WERI-Rb-1 (cell line): ENCODE data around the gene SDR42E1.

ENCODE experiments used
- DNase-seq: peaks from one replicate; pipeline ENCODE4 v3.0.0-alpha.2; 2020
- H3K27ac ChIP-seq: fragments of 250-450 bp; sonication (Bioruptor Pico); 2 replicates; pipeline ENCODE4 v1.5.1; 2020; ENCODE audit warnings: mild to moderate bottlenecking, moderate library complexity
- H3K27me3 ChIP-seq: fragments of 250-450 bp; sonication (Bioruptor Pico); 2 replicates; pipeline ENCODE4 v1.5.1; 2021; ENCODE audit warnings: mild to moderate bottlenecking, low read depth, moderate library complexity; ENCODE audit not compliant: insufficient read depth, severe bottlenecking
- H3K36me3 ChIP-seq: fragments of 250-450 bp; sonication (Bioruptor Pico); 2 replicates; pipeline ENCODE4 v1.5.1; 2020; ENCODE audit warnings: mild to moderate bottlenecking, moderate library complexity
- H3K4me3 ChIP-seq: 2 replicates; pipeline ENCODE4 v1.5.1; 2011; ENCODE audit warnings: low read depth, mild to moderate bottlenecking, control low read depth, low read length
- H3K9me3 ChIP-seq: fragments of 250-450 bp; sonication (Bioruptor Pico); 2 replicates; pipeline ENCODE4 v1.5.1; 2021; ENCODE audit warnings: mild to moderate bottlenecking, moderate library complexity; ENCODE audit not compliant: severe bottlenecking
- TF ChIP-seq, protein P1 (sequence below): IDR thresholded peaks from 2 replicates; pipeline ENCODE4 v1.5.1; 2011; ENCODE audit warnings: low read depth, mild to moderate bottlenecking, control low read depth, inconsistent platforms, low read length

SDR42E1 gene

DNA sequence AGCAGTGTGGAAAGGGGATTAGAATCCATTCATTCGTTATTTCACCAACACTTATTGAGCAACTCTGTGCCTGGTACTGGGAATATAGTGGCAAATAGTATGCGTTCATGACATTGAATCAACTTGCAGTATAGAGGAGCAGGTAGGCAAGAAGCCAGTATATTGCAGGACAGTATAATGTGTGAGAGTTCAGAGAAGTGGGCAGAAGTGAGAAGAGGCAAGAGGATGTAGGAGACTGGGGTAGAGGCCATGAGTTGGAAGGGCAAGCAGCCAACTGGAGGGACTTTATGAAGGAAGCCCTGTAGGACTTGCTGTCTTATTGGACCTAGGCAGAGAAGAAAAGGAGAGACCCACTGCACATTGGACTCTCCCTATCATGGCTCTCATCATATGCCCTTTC lies 36.1 kb upstream of the SDR42E1 start:
- no peak overlapping the region for H3K27ac ChIP-seq
- no peaks in the 10 kb centered on the region for H3K36me3 ChIP-seq
- TF ChIP-seq, protein P1, sequence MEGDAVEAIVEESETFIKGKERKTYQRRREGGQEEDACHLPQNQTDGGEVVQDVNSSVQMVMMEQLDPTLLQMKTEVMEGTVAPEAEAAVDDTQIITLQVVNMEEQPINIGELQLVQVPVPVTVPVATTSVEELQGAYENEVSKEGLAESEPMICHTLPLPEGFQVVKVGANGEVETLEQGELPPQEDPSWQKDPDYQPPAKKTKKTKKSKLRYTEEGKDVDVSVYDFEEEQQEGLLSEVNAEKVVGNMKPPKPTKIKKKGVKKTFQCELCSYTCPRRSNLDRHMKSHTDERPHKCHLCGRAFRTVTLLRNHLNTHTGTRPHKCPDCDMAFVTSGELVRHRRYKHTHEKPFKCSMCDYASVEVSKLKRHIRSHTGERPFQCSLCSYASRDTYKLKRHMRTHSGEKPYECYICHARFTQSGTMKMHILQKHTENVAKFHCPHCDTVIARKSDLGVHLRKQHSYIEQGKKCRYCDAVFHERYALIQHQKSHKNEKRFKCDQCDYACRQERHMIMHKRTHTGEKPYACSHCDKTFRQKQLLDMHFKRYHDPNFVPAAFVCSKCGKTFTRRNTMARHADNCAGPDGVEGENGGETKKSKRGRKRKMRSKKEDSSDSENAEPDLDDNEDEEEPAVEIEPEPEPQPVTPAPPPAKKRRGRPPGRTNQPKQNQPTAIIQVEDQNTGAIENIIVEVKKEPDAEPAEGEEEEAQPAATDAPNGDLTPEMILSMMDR: no peak
- H3K27me3 ChIP-seq: no peaks in the 10 kb centered on the region
- H3K4me3 ChIP-seq: no peak overlapping the region
- no peak for DNase-seq
- H3K9me3 ChIP-seq: no peaks in the 10 kb centered on the region

GRCh38 chr16:82046941-82047340 lies 35.7 kb upstream of the SDR42E1 start:
- no peaks in the 10 kb centered on the region for H3K27me3 ChIP-seq

GRCh38 chr16:82046541-82046940 lies 35.3 kb upstream of the SDR42E1 start:
- Histone ChIP-seq H3K27me3 (no peaks in the 10 kb centered on the region), H3K4me3 (no peak overlapping the region), H3K9me3 (no peaks in the 10 kb centered on the region), H3K36me3 (no peaks in the 10 kb centered on the region), H3K27ac (no peak overlapping the region)
- TF ChIP-seq, protein P1: no peak
- DNase-seq: no peak

More at GRCh38 chr16:82046941-82047340, 35.7 kb upstream of the SDR42E1 start:
- DNase-seq: no peak
- Histone ChIP-seq H3K4me3 (no peak overlapping the region), H3K27ac (no peak overlapping the region), H3K36me3 (no peaks in the 10 kb centered on the region), H3K9me3 (no peaks in the 10 kb centered on the region)
- TF ChIP-seq, protein P1: no peak

DNA sequence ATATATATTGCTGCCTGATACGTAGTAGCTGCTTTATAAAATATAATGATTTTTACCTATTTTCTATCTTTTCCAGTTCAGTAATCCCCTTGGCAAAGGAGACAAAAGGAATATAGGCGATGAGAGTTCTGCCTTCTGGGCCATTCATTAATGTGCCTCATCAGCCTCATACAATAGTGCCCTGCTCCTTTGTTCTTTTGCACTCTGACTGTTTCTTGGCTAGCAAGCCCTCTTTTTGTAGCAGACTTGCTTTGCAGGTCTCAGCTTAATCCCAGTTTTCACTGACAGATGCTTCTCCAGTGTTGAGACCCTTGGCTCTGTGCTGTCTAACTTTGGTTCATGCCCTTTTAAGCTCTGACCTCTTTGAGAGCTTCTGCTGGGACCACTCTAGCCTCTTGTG lies 34.2 kb upstream of the SDR42E1 start:
- Histone ChIP-seq H3K36me3 (no peaks in the 10 kb centered on the region), H3K9me3 (no peaks in the 10 kb centered on the region), H3K27ac (no peak overlapping the region), H3K27me3 (no peaks in the 10 kb centered on the region), H3K4me3 (no peak overlapping the region)
- DNase-seq: peak; percentile 6
- TF ChIP-seq, protein P1: no peak

DNA sequence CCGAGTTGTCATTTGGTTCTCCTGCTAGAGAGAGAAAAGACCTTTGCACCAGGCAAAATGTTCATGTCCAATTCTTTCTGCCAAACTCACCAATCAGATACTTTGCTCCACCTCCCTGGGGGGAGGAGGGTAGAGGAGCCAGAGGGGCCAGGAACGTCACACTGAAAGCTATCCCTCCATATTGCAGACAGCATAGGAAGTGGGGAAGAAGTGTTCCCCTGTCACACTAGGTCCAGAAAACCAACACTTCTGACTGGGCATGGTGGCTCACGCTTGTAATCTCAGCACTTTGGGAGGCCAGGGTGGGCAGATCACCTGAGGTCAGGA lies 33.3 kb upstream of the SDR42E1 start:
- Histone ChIP-seq H3K27me3 (no peaks in the 10 kb centered on the region), H3K9me3 (no peaks in the 10 kb centered on the region), H3K27ac (no peak overlapping the region), H3K36me3 (no peaks in the 10 kb centered on the region), H3K4me3 (no peak overlapping the region)
- TF ChIP-seq, protein P1: no peak
- DNase-seq: no peak
